ENCODE data around the gene MEGF9.

DNA sequence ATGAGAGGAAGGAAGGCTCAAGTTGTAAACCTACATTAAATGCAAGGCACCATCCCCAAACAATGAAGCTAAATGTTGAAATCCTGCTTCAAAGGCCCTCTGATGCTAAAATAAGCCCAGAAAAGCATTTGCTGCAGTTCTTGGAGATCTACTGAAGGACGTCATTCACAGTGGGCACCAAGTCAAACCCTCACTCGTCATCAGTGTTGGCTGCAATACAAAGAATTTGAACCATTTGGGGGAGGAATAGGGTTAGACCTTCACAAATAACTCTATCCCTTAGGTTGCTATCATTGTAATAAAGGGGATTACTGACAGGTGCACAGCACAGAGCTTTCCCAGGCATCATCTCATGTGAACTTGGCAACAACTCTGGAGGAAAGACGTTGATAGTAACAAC is 9.3 kb upstream of the MEGF9 start:
- TF ChIP-seq, protein P1, sequence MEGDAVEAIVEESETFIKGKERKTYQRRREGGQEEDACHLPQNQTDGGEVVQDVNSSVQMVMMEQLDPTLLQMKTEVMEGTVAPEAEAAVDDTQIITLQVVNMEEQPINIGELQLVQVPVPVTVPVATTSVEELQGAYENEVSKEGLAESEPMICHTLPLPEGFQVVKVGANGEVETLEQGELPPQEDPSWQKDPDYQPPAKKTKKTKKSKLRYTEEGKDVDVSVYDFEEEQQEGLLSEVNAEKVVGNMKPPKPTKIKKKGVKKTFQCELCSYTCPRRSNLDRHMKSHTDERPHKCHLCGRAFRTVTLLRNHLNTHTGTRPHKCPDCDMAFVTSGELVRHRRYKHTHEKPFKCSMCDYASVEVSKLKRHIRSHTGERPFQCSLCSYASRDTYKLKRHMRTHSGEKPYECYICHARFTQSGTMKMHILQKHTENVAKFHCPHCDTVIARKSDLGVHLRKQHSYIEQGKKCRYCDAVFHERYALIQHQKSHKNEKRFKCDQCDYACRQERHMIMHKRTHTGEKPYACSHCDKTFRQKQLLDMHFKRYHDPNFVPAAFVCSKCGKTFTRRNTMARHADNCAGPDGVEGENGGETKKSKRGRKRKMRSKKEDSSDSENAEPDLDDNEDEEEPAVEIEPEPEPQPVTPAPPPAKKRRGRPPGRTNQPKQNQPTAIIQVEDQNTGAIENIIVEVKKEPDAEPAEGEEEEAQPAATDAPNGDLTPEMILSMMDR (conservative IDR thresholded peaks at IDR 0.05 in 1 of 2, IDR thresholded peaks at IDR 0.05 in 1 of 2; ENCODE audit: extremely low read depth in 1 of 2, insufficient read depth in 1 of 2, low read depth in 1 of 2, low read length in 2 of 2), result no peak
- no peak for TF ChIP-seq EZH2 (IDR thresholded peaks at IDR 0.05; ENCODE audit: borderline replicate concordance, low read length)
